CD4-positive, alpha-beta T cell treated with Interleukin-10 for 1 hour (primary cell): ENCODE results near the gene FLOT2.
"Not testable (repeated sequence)": the region's sequence is repeated elsewhere in the genome, so short reads cannot be mapped to it uniquely, and the experiment has no call there.

Experiments
- DNase-seq: peaks from one replicate; pipeline ENCODE4 v3.0.0-alpha.2; 2020

FLOT2 gene

DNA sequence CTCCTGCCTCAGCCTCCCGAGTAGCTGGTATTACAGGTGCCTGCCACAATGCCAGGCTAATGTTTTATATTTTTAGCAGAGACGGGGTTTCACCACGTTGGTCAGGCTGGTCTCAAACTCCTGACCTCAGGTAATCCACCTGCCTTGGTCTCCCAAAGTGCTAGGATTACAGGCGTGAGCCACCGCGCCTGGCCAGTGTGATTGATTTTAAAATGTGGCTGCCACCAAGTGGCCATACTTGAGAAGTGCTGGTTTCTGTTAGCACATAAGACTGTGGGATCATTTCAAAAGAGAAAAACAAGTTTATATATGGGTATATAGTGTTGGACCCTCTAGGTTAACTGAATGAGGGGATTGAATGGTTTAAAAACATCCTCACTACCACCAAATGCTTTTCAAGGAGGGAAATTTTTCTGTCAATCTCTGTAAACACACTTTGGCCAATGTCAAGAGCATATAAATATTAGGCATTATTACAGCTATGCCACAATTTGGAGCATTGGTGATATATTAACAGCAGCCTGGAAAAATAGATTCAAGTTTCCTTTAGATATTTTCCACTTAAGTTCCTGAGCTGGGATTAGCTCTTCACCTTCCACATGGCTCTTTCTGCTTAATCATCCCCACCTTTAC is 18.9 kb upstream of the FLOT2 start:
- DNase-seq: peak; percentile 66

DNA sequence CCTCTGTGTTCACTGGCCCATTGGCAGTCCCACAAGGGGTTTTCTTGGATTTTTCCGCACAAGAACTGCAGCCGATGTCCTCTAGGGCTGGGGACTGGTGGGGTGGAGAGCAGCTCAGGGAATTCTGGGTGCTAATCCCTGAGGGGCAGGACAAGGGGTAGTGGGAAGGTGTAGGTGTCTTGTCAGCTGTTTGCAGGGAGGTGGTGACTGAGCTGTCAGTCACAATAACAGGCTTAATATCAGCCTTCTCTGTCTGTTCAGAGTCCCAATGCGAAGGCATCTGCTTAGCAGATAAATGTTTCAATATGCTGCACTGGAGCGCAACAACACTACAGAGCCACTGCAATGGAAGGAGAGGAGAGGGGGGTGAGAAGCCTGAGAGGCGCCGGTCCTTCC is 15.4 kb upstream of the FLOT2 start:
- no peak for DNase-seq

DNA sequence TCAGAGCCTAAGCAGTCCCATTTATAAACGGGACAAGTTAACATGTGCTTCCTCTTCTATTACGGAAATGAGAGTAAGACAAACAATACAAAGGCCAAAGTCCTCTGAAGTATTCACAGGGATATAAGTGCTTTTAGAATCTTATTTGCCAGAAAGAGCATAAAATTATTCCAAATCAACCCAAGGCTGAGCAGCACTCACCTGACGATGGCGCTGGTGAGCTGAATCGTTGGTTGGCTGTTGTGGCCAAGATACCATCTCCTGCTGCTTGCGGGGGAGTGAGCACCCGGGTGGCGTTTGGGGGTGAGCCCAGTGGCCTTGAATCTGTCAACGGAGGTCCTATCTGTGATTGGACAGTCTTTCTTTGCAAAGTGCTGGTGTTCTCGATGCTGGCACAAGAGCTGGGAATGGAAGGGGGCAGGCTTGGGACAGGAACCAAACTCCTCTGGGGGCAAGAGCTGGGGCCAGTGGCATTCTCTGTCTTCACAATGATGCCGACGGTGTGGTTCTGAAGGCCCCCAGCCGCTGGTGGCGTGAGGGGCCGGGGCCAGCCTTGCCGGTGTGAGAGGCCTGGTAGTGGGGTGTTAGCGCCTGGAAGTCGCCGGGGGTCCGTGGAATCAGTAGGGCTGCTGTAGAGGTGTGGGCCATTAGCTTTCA is 14.9 kb upstream of the FLOT2 start:
- peak; percentile 20 for DNase-seq

DNA sequence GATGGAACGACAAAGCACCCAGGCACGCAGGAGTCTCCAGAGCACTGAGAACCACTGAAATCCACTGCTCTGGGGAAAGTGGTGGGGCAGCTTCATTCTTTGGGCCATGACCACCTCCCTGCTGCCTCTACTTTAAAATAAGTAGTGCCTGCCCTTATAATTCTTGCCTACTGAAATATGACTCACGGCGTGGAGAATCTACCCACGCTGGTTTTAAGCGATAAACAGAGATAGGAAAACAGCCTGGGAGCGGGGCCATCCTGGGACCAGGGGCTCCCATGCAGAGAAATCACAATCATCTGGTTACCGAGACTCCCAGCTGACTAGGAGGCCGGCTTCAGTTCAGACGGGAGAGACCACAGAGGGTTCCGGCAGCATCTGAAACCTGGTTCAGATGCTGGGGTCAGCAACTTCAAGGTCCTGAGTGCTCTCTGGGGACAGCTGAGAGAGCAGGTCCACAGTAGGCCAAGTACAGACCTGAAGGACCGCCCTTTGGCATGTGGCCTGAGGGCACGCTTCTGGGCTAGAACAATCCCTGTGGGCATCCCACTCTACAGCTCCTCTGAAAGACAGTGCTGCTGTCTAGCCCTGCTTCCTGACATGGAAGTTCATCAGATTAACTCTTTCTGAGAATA is 14.0 kb upstream of the FLOT2 start:
- DNase-seq: no peak

DNA sequence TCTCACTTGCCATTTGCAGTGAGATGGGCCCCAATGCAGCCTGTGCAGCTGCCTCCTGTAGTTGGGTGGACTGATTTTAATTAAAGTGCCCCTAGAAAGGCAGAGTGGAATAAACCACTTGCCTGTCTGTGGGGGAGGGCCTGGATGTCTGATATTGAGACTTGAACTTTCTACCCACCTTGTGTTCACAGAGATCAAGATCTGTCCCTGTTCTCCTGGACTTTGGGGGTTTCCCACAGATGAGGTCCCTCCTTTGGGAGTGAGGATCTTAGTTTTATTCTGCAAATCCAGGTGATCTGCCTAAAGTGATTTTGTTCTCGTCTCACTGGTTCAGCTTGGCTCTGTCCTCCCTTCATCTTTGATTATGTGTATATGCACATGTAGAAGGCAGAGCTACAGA is 13.0 kb upstream of the FLOT2 start:
- DNase-seq: no peak

DNA sequence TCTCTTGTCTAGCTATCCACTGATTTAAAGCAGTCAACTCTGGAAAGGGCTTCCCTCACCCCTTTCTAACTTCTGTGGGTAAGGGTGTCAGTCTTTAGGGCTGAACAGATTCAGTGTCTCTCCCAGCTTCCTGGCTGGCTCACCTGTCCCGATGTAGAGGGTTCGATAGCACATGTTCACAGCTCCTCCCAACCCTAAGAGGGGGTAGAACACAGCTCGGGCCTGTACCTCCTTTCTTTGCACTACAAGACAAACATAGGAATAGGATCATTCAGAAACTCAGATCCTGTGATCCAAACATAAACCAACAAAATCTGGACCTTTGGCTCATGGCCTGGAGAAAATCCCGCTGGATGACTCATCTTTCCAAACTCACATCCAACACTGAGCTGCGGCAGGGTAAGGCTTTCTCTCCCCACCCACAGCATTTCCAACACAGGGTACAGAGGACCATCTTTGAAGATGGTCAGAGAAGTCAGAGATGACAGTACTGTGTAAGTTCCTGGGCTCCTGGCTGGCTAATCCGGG is 11.2 kb upstream of the FLOT2 start:
- no peak for DNase-seq

DNA sequence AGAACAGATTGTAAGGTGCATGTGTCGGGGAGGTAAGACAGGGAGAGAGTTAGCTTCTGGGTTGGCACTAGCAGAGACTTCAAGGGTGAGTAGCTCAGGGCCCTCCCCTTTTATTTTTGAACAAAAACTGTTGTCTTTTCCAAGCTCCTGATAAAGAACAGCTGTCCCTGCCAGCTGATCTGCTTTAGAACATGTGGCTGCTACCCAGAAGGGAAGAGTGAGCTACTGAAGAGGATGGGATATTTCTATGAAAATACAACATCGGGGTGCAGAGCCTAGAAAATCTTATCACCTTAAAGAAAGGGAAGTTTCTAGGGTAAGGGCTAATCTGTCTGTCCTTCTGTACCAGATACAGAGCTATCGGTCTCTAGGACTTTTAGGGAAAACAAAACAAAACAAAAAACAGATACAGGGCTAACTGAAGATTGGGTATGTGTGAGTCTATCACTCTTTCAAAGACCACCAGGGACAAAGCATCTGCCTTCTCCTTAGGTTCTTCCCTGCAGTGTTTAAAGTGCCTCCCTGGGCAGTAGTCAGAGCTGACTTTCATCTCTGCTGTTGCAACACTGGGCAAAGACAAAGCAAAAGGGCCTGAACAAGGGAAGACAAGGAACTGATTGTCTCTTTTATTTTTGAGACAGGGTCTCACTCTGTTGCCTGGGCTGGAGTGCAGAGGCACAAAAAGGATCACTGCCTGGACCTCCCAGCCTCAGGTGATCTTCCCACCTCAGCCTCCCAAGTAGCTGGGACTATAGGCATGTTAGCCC is 10.4 kb upstream of the FLOT2 start:
- DNase-seq: no peak

DNA sequence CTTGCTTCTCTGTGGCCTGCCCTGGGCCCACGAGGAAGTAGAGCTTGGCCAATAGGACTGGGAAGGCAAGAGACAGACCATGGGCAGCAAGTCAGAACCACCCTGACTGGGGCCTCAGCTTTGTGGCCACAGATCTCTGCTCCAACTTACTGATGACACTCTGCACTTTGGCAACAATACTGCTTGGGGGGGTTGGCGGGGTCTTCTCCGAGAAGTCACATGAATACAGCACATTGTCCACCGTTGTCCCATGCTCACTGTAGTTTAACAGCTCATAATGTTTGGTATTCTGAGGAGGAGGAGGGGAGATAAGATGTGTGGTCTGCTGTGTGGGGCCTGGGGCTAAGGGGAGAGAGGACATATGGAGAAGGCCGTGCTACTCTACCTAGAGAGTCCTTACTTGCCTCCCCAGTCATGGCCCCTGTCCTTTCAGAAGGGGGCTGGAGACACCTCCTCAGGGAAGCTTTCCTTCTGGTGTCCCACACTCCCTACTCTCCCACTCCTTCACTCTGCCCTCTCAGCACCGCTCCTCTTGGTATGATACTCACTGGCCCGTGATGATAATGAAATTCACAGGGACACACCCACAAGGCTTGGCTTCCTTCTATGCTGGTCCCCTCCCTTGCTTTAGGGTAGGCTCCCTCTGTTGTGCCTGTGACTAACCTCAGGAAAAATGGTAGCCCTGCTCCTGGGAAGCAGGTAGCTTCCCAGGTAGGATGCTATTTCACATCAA is 9.3 kb upstream of the FLOT2 start:
- DNase-seq: no peak

DNA sequence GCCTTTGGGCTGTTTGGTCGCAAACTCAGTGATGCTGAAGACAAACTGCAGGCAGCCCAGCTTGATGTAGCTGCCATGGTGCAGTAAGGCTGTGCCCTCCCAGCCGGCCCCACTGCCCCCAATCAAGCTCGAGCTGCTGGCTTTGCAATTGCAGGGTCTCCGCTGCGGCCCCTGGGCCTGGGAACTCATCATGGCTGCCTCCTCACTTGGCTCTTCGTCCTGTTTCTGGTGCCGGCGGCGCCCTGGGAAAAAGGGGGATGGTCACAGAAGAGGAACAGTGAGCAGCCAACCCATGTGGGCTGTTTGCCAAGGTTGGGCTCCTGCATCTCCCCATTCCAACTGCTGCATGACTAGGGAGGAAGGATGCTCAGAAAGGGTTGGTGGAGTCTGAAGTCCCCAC is 8.7 kb upstream of the FLOT2 start:
- DNase-seq: no peak

DNA sequence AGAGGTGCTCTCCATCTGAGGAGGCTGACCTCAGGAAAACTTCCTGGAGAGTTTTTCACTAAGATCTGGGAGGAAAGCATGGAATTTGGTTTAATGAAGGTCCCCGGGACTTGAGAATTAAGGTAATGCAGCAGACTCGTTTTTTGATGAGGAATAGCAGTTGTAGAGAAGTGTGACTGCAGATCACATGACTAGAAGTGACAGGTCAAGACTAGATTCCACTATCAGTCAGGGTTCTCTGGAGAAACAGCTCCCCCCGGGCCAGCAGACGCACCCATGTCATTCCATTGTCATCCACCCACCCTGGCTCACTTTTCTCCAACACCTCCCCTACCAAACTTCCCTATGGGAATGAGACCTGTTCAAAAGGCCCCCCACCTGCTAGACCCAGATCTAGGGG is 7.3 kb upstream of the FLOT2 start:
- DNase-seq: no peak

DNA sequence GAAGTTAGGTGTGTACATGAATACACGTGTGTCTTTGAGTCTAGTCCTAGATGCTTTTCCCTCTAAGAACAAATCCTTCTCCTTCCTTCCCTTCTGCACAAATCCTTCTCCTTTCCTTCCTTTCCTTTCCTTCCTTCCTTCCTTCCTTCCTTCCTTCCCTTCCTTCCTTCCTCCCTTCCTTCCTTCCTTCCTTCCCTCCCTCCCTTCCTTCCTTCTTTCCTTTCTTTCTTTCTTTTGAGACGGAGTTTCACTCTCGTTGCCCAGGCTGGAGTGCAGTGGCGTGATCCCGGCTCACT is 6.0 kb upstream of the FLOT2 start:
- not testable (repeated sequence) for DNase-seq

DNA sequence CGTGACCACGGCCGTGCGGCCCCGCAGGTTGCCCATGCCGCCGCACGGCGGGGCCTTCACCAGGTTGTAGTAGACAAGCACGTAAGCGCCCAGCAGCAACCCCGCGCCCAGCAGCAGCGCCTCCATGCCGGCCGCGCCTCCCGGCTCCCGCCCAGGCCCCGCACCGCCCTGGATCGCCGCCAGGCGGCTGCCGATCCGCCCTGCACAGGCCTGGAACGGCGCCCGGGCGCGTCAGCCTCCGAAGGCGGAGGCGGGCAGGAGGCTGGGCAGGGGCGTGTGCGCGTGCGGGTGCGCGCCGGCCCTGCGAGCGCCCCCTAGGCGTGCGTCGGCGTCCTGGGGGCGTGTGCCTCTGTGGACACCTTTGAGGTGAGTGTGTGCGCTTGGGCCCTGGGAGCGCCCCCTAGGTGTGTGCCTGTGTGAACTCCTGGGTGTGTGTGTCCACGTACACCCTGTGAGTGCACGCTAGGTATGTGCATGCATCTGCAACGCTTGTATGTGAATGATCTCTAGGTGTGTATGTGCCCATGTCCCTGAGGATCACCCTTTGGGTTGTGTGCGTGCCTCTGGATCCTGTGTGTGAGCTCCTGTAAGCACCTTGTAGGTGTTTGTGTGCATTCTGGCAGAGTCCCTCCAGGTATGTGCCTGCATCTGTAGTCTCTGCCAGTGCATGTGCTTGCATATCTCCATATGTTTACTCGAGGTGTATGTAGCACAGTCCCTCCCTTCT is 5.4 kb upstream of the FLOT2 start, which contains the start of gene DHRS13:
DHRS13 (minus strand) TSS at position 261 of the 727 bp plus-strand sequence; CDS start at position 126, 135 bp downstream.
- DNase-seq: peak; percentile 96

DNA sequence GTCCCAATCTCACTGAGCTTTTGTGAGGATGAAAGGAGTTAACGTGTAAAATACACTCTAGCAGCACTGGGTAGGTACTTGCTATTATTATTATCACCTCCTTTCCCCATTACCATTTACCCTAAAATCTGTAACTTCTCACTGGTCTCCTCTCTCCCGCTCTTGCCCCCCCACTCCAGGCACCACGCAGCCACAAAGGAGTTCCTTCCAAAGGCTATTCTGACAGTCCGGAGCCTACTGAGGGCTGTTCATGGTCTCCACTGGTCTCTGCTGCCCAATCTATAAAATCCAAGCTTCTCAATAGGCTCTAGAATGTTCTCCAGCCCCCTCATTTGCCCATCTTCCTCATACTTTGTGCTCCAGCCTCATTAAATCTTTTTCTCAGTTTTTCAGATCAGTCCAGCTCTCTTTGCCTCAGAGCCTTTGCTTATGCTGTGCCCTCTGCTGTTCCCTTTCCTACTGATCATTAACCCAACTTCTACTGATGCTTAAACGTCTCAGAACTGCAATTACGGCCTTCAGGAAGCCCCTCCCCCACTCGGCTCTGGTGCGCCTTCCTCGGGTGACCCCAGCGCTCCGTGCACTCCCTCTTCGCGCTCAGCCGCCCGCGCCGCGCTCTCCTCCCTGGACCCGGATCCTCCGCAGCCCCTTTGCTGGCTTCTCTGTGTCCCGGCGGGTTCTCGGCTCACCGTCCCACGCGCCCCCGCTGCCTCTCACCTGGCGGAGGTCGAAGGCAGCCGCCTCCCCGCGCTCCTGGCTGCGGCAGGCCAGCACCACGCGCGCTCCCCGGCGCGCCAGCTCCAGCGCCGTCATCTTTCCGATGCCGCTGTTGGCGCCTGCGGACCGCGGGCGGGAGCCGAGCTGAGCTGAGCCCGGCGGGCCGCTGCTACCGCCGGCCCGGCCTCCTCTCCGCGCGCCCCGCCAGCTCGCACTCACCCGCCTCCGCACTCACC is 4.6 kb upstream of the FLOT2 start:
- peak; percentile 54 for DNase-seq

DNA sequence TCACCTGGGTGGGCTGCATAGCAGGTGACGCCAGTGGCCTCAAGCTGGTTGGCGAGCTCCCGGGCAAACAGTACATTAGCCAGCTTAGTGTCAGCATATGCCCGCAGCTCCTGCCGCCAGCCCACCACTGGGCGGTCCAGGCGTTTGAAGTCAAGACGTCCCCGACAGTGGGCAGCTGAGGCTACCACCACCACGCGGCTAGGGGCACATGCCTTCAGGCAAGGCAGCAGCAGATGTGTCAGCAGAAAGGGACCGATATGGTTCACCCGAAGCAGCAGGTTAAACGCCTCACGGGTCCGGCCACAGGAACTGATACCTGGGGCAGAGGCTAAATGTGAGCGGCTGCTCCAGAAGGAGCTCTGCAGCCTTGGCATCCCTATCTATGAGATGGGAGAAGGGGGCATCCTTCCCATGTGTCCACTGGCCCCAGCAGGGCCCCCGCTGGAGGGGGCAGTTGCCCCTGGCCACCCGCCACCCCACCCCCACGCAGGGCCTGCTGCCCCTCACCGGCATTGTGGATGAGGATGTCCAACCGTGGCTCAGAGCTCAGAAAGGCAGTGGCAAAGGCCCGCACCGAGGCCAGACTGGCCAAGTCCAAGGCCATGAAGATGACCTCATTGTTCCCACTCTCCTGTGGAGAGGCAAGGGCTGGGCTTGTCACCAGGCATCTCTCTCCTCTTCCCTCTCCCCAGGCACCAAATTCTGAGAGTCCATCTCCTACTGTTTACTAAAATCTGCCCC is 3.6 kb upstream of the FLOT2 start:
- no peak for DNase-seq

DNA sequence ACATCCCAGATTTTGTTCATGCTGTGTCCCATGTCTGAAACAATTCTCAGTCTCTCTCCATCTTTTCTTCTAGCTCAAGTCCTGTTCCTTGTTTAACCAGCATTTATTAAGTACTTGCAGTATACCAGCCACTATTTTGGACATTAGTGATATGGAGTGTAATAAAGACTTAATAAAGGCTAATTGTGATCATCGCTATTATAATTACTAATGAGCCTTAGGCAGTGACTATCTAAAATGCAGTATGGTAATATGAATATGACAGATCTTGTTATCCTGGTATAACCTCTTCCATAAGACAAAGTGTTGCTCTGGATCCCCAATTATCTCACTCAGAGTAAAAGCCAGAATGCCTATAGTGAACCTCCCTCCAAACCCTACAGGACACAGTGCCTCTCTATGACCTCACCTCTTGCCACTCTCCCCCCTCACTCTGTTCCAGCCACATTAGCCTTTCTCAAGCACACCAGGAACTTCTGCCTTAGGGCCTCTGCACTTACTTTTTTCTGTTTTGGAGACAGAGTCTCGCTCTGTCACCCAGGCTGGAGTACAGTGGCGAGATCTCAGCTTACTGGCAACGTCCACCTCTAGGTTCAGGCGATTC is 1.8 kb upstream of the FLOT2 start:
- DNase-seq: no peak

DNA sequence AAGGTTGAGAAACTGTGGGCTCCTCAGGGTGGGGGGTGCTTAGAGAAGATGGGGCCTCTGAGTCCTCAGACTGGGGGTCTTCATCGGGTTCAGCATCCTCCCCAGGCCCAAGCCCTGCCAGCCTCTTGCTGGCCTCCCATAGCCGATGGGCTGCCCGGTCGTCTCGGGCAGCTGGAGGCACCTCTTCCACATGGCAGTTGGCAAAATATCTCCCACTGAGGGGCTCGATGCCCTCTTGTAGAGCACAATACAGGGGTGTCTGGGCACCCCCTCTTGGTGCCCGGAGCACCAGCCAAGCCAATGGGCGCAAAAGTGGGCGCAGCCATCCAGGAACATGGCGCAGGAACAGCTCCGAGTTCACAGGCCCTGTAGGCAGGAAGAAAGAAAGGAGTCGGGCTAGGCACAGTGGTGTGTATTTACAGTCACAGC is 1.0 kb upstream of the FLOT2 start:
- DNase-seq: no peak

DNA sequence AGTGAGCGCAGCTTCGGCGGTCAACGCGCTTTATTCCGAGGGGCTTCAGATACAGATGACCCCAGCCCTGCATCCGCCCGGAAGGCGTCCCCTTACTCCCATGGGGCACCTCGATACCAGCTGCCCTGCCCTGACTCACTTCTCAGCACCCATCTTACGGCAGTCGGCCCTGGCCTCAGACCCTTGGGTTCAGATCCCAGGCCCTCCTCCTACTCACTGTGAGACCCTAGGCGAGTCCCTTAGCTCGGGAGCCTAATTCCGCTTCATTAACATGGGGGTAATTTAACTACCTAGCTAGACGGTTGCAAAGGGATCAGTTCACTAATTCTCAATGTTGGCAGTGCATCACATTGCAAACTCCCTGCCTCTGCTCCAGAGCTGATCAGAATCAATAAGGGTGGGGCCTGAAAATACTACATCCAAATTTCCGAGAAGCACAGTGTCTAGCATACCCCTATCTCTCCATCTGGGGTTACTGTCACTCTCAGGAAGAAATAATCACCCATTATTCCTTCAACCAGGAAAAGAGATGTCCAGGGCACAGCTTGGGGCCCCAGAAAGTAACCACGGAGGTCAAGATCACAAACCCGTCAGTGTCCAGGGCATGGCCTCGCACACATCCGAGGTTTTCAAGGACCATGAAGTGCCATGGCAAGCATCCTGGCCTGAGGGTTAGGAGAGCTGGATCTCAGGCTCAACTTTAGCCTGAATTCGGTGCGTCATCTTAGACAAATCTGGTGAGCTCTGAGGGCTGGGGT is 415 bp upstream of the FLOT2 start:
- DNase-seq: peak; percentile 46

DNA sequence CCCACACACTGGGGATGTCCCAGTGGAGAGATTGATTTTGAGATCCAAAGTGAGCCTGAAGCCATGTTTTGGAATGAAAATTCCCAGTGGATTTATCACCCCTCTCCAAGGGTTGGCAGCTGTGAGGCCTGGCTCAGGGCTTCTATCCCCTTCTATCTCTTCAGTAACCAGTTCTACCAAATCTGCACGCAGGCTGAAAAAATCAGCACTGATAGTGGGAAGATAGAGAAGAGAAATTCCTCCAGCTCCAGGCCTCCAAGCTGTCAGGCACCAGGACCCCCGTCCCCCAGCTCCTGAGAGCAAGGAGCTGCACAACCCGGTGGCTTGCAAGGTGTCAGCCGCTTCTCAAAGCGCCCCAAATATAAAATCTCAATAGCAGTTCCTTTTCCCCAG is 1.0 kb downstream of the FLOT2 start:
- no peak for DNase-seq
